HCT116 (cell line): ENCODE data around the gene OR2AT4. TPM values are rescaled to one million over a fixed set of nuclear protein-coding genes. Genes with fewer than 3 reads are reported as not detected.

ENCODE experiments used
- ATAC-seq: fragments of 200-7000 bp; cut with Tn5 transposase; 2 replicates; pipeline ENCODE4 v1.9.1; 2020; ENCODE audit warnings: mild to moderate bottlenecking, moderate library complexity
- BruUV-seq: library from RNA; stranded (reverse); fragments of 400-500 nt; replicated peaks from 2 replicates; lab custom pipeline; 2021; lab: Mats Ljungman, UMichigan
- CTCF ChIA-PET: fragments of 300-600 bp; sonication (Branson Sonifier 250); formaldehyde crosslinking; loops from one replicate; lab custom pipeline; 2021; ENCODE audit warnings: antibody characterized with exemption; lab: Charles Lee
- POLR2A ChIA-PET: fragments of 300-600, 350-600 bp; sonication (Branson Sonifier 250); formaldehyde crosslinking; loops from one replicate; lab custom pipeline; 2021; ENCODE audit warnings: antibody characterized with exemption; lab: Charles Lee
- RAD21 ChIA-PET, 2 experiments: fragments of 300-600 bp; sonication (Branson Sonifier 250); formaldehyde crosslinking; loops; one replicate each; lab custom pipeline; 2023; ENCODE audit warnings: low total read pairs in 2 of 2; ENCODE audit not compliant: uncharacterized antibody in 2 of 2, unreplicated experiment in 2 of 2, low non-redundant PET in 1 of 2; lab: Charles Lee
- DNase-seq: peaks from one replicate; pipeline ENCODE4 v3.0.0-alpha.2; 2010; ENCODE audit warnings: low read depth, low spot score
- H2AFZ ChIP-seq: fragments of 200-600 bp; shearing (Covaris generic), sonication (generic); 2 replicates; pipeline ENCODE4 v1.6.1; 2017; ENCODE audit warnings: low read depth, mixed run types, mixed read lengths, antibody characterized with exemption, low read length; ENCODE audit not compliant: poor library complexity, severe bottlenecking
- H3K27ac ChIP-seq: 2 replicates; pipeline ENCODE4 v1.5.1; 2012; ENCODE audit warnings: low read depth, low read length
- H3K27me3 ChIP-seq: fragments of 200-600 bp; sonication (generic); 2 replicates; pipeline ENCODE4 v1.6.1; 2016; ENCODE audit warnings: mixed run types, low read length, mixed read lengths; ENCODE audit not compliant: insufficient read depth
- H3K36me3 ChIP-seq, 2 experiments: fragments of 200-500 bp in 1 of 2; fragments of 200-600 bp in 1 of 2; sonication (Bioruptor generic) in 1 of 2; sonication (generic) in 1 of 2; 2 replicates each; pipeline versions ENCODE4 v1.5.1 to v1.6.1; 2014 to 2016; ENCODE audit warnings: low read length in 2 of 2, inconsistent platforms in 1 of 2, mixed read lengths in 1 of 2, mixed run types in 1 of 2; ENCODE audit not compliant: insufficient read depth in 2 of 2, control insufficient read depth in 1 of 2
- H3K4me1 ChIP-seq, 2 experiments: fragments of 200-600 bp in 1 of 2; sonication (generic) in 1 of 2; 2 replicates each; pipeline versions ENCODE4 v1.5.1 to v1.6.1; 2012 to 2017; ENCODE audit warnings: low read length in 2 of 2, inconsistent platforms in 1 of 2, mild to moderate bottlenecking in 1 of 2, mixed read lengths in 1 of 2, mixed run types in 1 of 2, moderate library complexity in 1 of 2; ENCODE audit not compliant: insufficient read depth in 2 of 2, control insufficient read depth in 1 of 2
- H3K4me2 ChIP-seq: fragments of 200-600 bp; sonication (generic); 2 replicates; pipeline ENCODE4 v1.6.1; 2017; ENCODE audit warnings: mixed run types, low read length, mixed read lengths
- H3K4me3 ChIP-seq, 2 experiments: fragments of 200-600 bp in 1 of 2; sonication (generic) in 1 of 2; replicated peaks in 1 of 2; 2 replicates each; pipeline ENCODE4 v1.5.1; 2011 to 2016; ENCODE audit warnings: low read length in 2 of 2, control low read depth in 1 of 2, low read depth in 1 of 2, mild to moderate bottlenecking in 1 of 2, mixed read lengths in 1 of 2, mixed run types in 1 of 2
- H3K79me2 ChIP-seq: fragments of 200-600 bp; sonication (generic); 2 replicates; pipeline ENCODE4 v1.6.1; 2017; ENCODE audit warnings: mild to moderate bottlenecking, mixed run types, low read length, moderate library complexity, mixed read lengths; ENCODE audit not compliant: insufficient read depth
- H3K9ac ChIP-seq: fragments of 200-600 bp; sonication (generic); 2 replicates; pipeline ENCODE4 v1.6.1; 2016; ENCODE audit warnings: low read length, mixed read lengths
- H3K9me2 ChIP-seq: fragments of 200-600 bp; sonication (generic), shearing (Covaris generic); 2 replicates; pipeline ENCODE4 v1.6.1; 2017; ENCODE audit warnings: mixed run types, mild to moderate bottlenecking, moderate library complexity; ENCODE audit not compliant: insufficient read depth
- H3K9me3 ChIP-seq, 2 experiments: fragments of 200-500 bp in 1 of 2; fragments of 200-600 bp in 1 of 2; sonication (Bioruptor generic) in 1 of 2; sonication (generic) in 1 of 2; 2 replicates each; pipeline ENCODE4 v1.6.1; 2014 to 2017; ENCODE audit warnings: low read length in 2 of 2, mixed read lengths in 2 of 2, inconsistent platforms in 1 of 2, low read depth in 1 of 2, mild to moderate bottlenecking in 1 of 2, mixed run types in 1 of 2, moderate library complexity in 1 of 2; ENCODE audit not compliant: control insufficient read depth in 1 of 2, insufficient read depth in 1 of 2
- H4K20me1 ChIP-seq: fragments of 200-600 bp; sonication (generic), shearing (Covaris generic); 2 replicates; pipeline ENCODE4 v1.6.1; 2017; ENCODE audit warnings: mixed run types, mild to moderate bottlenecking, moderate library complexity; ENCODE audit not compliant: insufficient read depth
- CEBPB ChIP-seq: IDR thresholded peaks from 2 replicates; pipeline ENCODE4 v1.6.1; 2012; ENCODE audit warnings: low read depth
- EZH2 ChIP-seq: fragments of 200-600 bp; sonication (generic); IDR thresholded peaks from 2 replicates; pipeline ENCODE4 v1.6.1; 2017; ENCODE audit warnings: antibody characterized with exemption, mixed run types
- EZH2phosphoT487 ChIP-seq: fragments of 200-600 bp; IDR thresholded peaks from 2 replicates; pipeline ENCODE4 v1.6.1; 2018; ENCODE audit warnings: antibody characterized with exemption, borderline replicate concordance
- MAX ChIP-seq: IDR thresholded peaks from 2 replicates; pipeline ENCODE4 v1.6.1; 2012
- POLR2A ChIP-seq: IDR thresholded peaks from 2 replicates; pipeline ENCODE4 v1.7.0; 2011; ENCODE audit warnings: borderline replicate concordance; ENCODE audit not compliant: insufficient read depth, insufficient read length; ENCODE audit errors: extremely low read depth
- RAD21 ChIP-seq: IDR thresholded peaks from 2 replicates; pipeline ENCODE4 v1.6.1; 2012; ENCODE audit warnings: low read depth, mild to moderate bottlenecking
- REST ChIP-seq: IDR thresholded peaks from 2 replicates; pipeline ENCODE4 v1.6.1; 2012; ENCODE audit warnings: low read depth
- SIN3A ChIP-seq: IDR thresholded peaks from 2 replicates; pipeline ENCODE4 v1.6.1; 2012; ENCODE audit warnings: low read depth
- TCF7L2 ChIP-seq: IDR thresholded peaks from 2 replicates; pipeline ENCODE4 v1.7.0; 2011; ENCODE audit warnings: borderline replicate concordance, inconsistent platforms; ENCODE audit not compliant: insufficient read depth, insufficient read length; ENCODE audit errors: extremely low read depth
- YY1 ChIP-seq: IDR thresholded peaks from 2 replicates; pipeline ENCODE4 v1.6.1; 2011; ENCODE audit warnings: low read length, low read depth, moderate library complexity, mild to moderate bottlenecking; ENCODE audit not compliant: insufficient replicate concordance; ENCODE audit errors: extremely low read depth
- ZBTB33 ChIP-seq: IDR thresholded peaks from 2 replicates; pipeline ENCODE4 v1.6.1; 2011; ENCODE audit warnings: mild to moderate bottlenecking, low read length, moderate library complexity; ENCODE audit not compliant: insufficient replicate concordance; ENCODE audit errors: extremely low read depth
- ZNF274 ChIP-seq: fragments of 200-500 bp; sonication (Bioruptor generic); IDR thresholded peaks from 2 replicates; pipeline ENCODE4 v1.6.1; 2014; ENCODE audit warnings: mild to moderate bottlenecking, low read depth, low read length, inconsistent platforms
- intact Hi-C: fragments of 100-400 bp; cut with micrococcal nuclease; formaldehyde crosslinking; loops from 2 replicates; pipeline ENCODE4 v1.10.0; 2022
- total RNA-seq: library from RNA; stranded (reverse); gene quantifications from one replicate; pipeline ENCODE4 v1.2.1, GENCODE V29; 2021; ENCODE audit not compliant: unreplicated experiment
- TF ChIP-seq, protein P1 (sequence below), 3 experiments: fragments of 200-600 bp in 1 of 3; sonication (generic) in 1 of 3; IDR thresholded peaks in 2 of 3; conservative IDR thresholded peaks in 1 of 3; 2 replicates each; pipeline ENCODE4 v1.5.1; 2012 to 2017; ENCODE audit warnings: low read depth in 2 of 3, low read length in 2 of 3, antibody characterized with exemption in 1 of 3, borderline replicate concordance in 1 of 3, control low read depth in 1 of 3, mild to moderate bottlenecking in 1 of 3, mixed read lengths in 1 of 3, mixed run types in 1 of 3, moderate library complexity in 1 of 3; ENCODE audit not compliant: insufficient read depth in 1 of 3

Gene OR2AT4
- total RNA-seq, 1 experiment from 2014 or later = not detected

DNA sequence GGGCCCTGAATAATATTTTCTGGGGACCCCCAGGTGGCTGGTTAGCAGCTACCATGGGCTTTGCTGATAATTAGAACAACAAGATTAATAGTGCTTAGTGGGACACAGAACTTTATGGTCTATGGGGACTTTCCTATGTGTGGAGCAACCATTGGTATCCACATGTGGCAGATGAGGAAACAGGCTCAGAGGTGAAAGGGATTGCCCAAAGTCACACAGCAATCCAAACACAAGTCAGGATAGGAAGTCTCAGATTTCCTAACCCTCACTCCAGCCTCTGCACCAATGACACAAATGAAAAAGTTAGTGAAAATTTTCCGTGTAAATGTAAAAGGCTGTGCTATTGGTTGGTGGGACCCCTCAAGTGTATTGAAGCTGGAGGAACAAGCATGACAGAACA, 39.0 kb upstream of the OR2AT4 start:
- H4K20me1 ChIP-seq = no peaks in the 10 kb centered on the region
- H3K27ac ChIP-seq = no peak overlapping the region
- H3K4me2 ChIP-seq = no peak overlapping the region
- ChIA-PET CTCF (no interaction called here), POLR2A (no interaction called here), RAD21 (no interaction called here)
- no peak overlapping the region for H3K4me3 ChIP-seq
- H3K27me3 ChIP-seq = no peaks in the 10 kb centered on the region
- no peaks in the 10 kb centered on the region for H3K9me3 ChIP-seq
- no peak for TF ChIP-seq RAD21
- TF ChIP-seq EZH2 = no peak
- TF ChIP-seq ZBTB33 = no peak
- no peak for TF ChIP-seq REST
- TF ChIP-seq MAX = no peak
- TF ChIP-seq POLR2A = no peak
- TF ChIP-seq, protein P1, sequence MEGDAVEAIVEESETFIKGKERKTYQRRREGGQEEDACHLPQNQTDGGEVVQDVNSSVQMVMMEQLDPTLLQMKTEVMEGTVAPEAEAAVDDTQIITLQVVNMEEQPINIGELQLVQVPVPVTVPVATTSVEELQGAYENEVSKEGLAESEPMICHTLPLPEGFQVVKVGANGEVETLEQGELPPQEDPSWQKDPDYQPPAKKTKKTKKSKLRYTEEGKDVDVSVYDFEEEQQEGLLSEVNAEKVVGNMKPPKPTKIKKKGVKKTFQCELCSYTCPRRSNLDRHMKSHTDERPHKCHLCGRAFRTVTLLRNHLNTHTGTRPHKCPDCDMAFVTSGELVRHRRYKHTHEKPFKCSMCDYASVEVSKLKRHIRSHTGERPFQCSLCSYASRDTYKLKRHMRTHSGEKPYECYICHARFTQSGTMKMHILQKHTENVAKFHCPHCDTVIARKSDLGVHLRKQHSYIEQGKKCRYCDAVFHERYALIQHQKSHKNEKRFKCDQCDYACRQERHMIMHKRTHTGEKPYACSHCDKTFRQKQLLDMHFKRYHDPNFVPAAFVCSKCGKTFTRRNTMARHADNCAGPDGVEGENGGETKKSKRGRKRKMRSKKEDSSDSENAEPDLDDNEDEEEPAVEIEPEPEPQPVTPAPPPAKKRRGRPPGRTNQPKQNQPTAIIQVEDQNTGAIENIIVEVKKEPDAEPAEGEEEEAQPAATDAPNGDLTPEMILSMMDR (IDR thresholded peaks at IDR 0.05 in 2 of 3, conservative IDR thresholded peaks at IDR 0.05 in 1 of 3; ENCODE audit: borderline replicate concordance in 1 of 3, insufficient read depth in 1 of 3, low read depth in 2 of 3, low read length in 2 of 3) = no peak
- no peak for TF ChIP-seq YY1
- TF ChIP-seq ZNF274 = no peak
- no peak for TF ChIP-seq EZH2phosphoT487
- TF ChIP-seq CEBPB = no peak
- no peak for TF ChIP-seq TCF7L2
- no peak for TF ChIP-seq SIN3A
- H3K9ac ChIP-seq = no peak overlapping the region
- no peak for DNase-seq
- no TSS peak for BruUV-seq
- H3K79me2 ChIP-seq = no peaks in the 10 kb centered on the region
- 0 out of 4 replicates have a peak, but pooled peaks cover 0 to 4% of the 10 kb centered on the region in 2 experiments for H3K4me1 ChIP-seq
- intact Hi-C loops = no loop called here
- no peaks in the 10 kb centered on the region for H3K9me2 ChIP-seq
- H2AFZ ChIP-seq = no peak overlapping the region
- ATAC-seq = no peak
- H3K36me3 ChIP-seq = no peaks in the 10 kb centered on the region
